ENCODE measurements around the gene RPLP2.
A peak's percentile ranks its signal among the peaks of the same experiment; 100 is the strongest.

RPLP2 gene

GRCh38 chr11:791658-792534 is 17.9 kb upstream of the RPLP2 start:
- DNase-seq (ENCODE audit: low read depth), result no peak

- DNase-seq (ENCODE audit: low read depth), result no peak
These were observed 17.3 kb upstream of the RPLP2 start for GRCh38 chr11:792535-792821.

- no peak for DNase-seq (ENCODE audit: low read depth)
These were observed 16.9 kb upstream of the RPLP2 start for GRCh38 chr11:792873-793272.

- no peak for DNase-seq (ENCODE audit: low read depth)
These were observed 16.2 kb upstream of the RPLP2 start for GRCh38 chr11:793556-793955.

GRCh38 chr11:794013-794765 is 15.6 kb upstream of the RPLP2 start:
- no peak for DNase-seq (ENCODE audit: low read depth)

GRCh38 chr11:794766-795633 is 14.8 kb upstream of the RPLP2 start:
- DNase-seq (ENCODE audit: low read depth), result no peak

GRCh38 chr11:795634-796564 is 13.9 kb upstream of the RPLP2 start:
- peak; percentile 58 for DNase-seq (ENCODE audit: low read depth)

GRCh38 chr11:796565-797295 is 13.0 kb upstream of the RPLP2 start:
- no peak for DNase-seq (ENCODE audit: low read depth)

- DNase-seq (ENCODE audit: low read depth), result peak; percentile 62
These were observed 12.3 kb upstream of the RPLP2 start for GRCh38 chr11:797296-798092.

- DNase-seq (ENCODE audit: low read depth), result no peak
These were observed 11.6 kb upstream of the RPLP2 start, which contains the start of gene SLC25A22 for GRCh38 chr11:798093-798713. Gene SLC25A22 (minus strand): TSS chr11:798281. CDS start chr11:795006, 3,275 bp downstream.

- DNase-seq (ENCODE audit: low read depth), result no peak
These were observed 10.0 kb upstream of the RPLP2 start for GRCh38 chr11:799641-800316.

- DNase-seq (ENCODE audit: low read depth), result no peak
These were observed 9.3 kb upstream of the RPLP2 start for GRCh38 chr11:800473-800872.

- DNase-seq (ENCODE audit: low read depth), result no peak
These were observed 8.5 kb upstream of the RPLP2 start for GRCh38 chr11:801097-801780.

- no peak for DNase-seq (ENCODE audit: low read depth)
These were observed 7.6 kb upstream of the RPLP2 start for GRCh38 chr11:802018-802617.

GRCh38 chr11:802693-803466 is 6.9 kb upstream of the RPLP2 start:
- DNase-seq (ENCODE audit: low read depth), result no peak

GRCh38 chr11:803467-803742 is 6.4 kb upstream of the RPLP2 start:
- DNase-seq (ENCODE audit: low read depth), result no peak
